A549 (cell line): ENCODE results near the gene THEMIS2.

ENCODE experiments used
- CBX2 ChIP-seq: fragments of 200-600 bp; sonication (generic); IDR thresholded peaks from 2 replicates; pipeline ENCODE4 v1.6.1; 2016; ENCODE audit warnings: low read depth, mild to moderate bottlenecking, borderline replicate concordance
- CEBPB ChIP-seq, 2 experiments: fragments of >200 bp in 1 of 2; sonication (Bioruptor Twin) in 1 of 2; formaldehyde crosslinking in 1 of 2; IDR thresholded peaks; 2 replicates each; pipeline ENCODE4 v1.6.1; 2012 to 2016
- EP300 ChIP-seq, 2 experiments: fragments of >200 bp; sonication (Bioruptor Twin); formaldehyde crosslinking; IDR thresholded peaks; 2 replicates in 1 of 2; 3 replicates in 1 of 2; pipeline ENCODE4 v1.6.1; 2016 to 2017
- JUNB ChIP-seq: fragments of >200 bp; sonication (Bioruptor Twin); formaldehyde crosslinking; IDR thresholded peaks from 2 replicates; pipeline ENCODE4 v1.6.1; 2016
- NFE2L2 ChIP-seq: fragments of 150-350 bp; conservative IDR thresholded peaks from 2 replicates; pipeline ENCODE4 v1.6.1; 2014; ENCODE audit warnings: low read length
- POLR2A ChIP-seq: IDR thresholded peaks from 2 replicates; pipeline ENCODE4 v1.6.1; 2012; ENCODE audit warnings: mild to moderate bottlenecking, low read length
- POLR2AphosphoS2 ChIP-seq: conservative IDR thresholded peaks from 2 replicates; pipeline ENCODE4 v1.6.1; 2012; ENCODE audit warnings: low read length, improper control_type of control experiment, inconsistent platforms
- RAD21 ChIP-seq, 2 experiments: fragments of >200 bp in 1 of 2; sonication (Bioruptor Twin) in 1 of 2; formaldehyde crosslinking in 1 of 2; IDR thresholded peaks in 1 of 2; conservative IDR thresholded peaks in 1 of 2; 2 replicates in 1 of 2; 3 replicates in 1 of 2; pipeline ENCODE4 v1.6.1; 2012 to 2018; ENCODE audit warnings: inconsistent platforms in 1 of 2
- RCOR1 ChIP-seq: fragments of 150-350 bp; IDR thresholded peaks from 2 replicates; pipeline ENCODE4 v1.6.1; 2014; ENCODE audit warnings: antibody characterized with exemption, low read length, low read depth
- SMC3 ChIP-seq: fragments of >200 bp; sonication (Bioruptor Twin); formaldehyde crosslinking; IDR thresholded peaks from 3 replicates; pipeline ENCODE4 v1.6.1; 2018; ENCODE audit warnings: inconsistent platforms
- ZC3H11A ChIP-seq: fragments of 450-650 bp; IDR thresholded peaks from 2 replicates; pipeline ENCODE4 v1.6.1; 2014; ENCODE audit warnings: antibody characterized with exemption, mild to moderate bottlenecking
- TF ChIP-seq, protein P1 (sequence below): fragments of >200 bp; sonication (Bioruptor Twin); formaldehyde crosslinking; IDR thresholded peaks from 3 replicates; pipeline ENCODE4 v1.5.1; 2016
- TF ChIP-seq, protein P2 (sequence below): fragments of 200-600 bp; sonication (generic); IDR thresholded peaks from 2 replicates; pipeline ENCODE4 v1.6.1; 2016; ENCODE audit warnings: antibody characterized with exemption, mild to moderate bottlenecking, moderate library complexity

DNA sequence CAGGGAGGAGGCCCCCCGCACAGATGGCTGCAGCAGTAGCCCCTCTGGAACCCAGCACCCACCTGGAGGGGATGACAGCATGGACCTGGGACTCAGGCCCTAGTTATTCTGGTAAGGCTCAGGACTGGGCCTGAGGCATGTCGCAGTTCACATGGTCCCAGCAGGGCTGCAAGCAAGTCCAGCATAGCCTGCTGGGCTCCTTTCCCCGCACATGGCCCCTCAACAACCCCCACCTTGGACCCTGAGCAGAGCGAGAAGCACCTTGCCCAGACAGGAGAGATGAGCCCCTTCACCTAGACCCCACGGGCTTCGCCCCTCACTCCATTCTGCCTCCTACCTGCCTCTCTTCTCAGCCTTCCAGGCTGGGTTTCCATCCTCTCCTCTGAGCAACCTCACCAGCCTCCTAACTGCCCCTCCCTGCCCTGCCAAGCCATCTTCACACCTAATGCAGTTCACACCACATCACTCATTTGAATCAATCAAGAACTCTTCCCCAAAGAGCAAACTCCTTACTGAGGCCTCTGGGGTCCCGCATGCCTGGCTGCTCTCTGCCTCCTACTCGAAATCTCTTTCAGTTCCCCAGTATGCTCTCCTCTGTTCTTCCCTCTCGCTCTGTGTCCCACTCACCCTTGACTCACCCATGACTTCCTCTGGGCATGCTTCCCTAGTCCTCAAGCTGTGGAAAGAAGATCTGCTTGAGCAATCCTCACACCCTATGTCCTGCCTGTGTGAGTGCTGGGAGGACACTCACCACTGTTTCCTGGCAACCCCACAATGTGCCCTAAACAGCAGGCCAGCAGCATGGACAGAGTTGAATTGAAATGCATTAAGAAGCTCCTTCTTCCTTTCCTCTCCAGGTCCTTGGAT is 9.4 kb upstream of the THEMIS2 start:
- TF ChIP-seq SMC3 (no peak), POLR2A (no peak), ZC3H11A (no peak), EP300 (IDR thresholded peaks at IDR 0.05) (no peak), RCOR1 (no peak), JUNB (no peak), NFE2L2 (no peak), POLR2AphosphoS2 (no peak), CEBPB (IDR thresholded peaks at IDR 0.05) (no peak), RAD21 (conservative IDR thresholded peaks at IDR 0.05 in 1 of 2, IDR thresholded peaks at IDR 0.05 in 1 of 2) (no peak), CBX2 (no peak)
- TF ChIP-seq, protein P1, sequence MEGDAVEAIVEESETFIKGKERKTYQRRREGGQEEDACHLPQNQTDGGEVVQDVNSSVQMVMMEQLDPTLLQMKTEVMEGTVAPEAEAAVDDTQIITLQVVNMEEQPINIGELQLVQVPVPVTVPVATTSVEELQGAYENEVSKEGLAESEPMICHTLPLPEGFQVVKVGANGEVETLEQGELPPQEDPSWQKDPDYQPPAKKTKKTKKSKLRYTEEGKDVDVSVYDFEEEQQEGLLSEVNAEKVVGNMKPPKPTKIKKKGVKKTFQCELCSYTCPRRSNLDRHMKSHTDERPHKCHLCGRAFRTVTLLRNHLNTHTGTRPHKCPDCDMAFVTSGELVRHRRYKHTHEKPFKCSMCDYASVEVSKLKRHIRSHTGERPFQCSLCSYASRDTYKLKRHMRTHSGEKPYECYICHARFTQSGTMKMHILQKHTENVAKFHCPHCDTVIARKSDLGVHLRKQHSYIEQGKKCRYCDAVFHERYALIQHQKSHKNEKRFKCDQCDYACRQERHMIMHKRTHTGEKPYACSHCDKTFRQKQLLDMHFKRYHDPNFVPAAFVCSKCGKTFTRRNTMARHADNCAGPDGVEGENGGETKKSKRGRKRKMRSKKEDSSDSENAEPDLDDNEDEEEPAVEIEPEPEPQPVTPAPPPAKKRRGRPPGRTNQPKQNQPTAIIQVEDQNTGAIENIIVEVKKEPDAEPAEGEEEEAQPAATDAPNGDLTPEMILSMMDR, result no peak
- TF ChIP-seq, protein P2, sequence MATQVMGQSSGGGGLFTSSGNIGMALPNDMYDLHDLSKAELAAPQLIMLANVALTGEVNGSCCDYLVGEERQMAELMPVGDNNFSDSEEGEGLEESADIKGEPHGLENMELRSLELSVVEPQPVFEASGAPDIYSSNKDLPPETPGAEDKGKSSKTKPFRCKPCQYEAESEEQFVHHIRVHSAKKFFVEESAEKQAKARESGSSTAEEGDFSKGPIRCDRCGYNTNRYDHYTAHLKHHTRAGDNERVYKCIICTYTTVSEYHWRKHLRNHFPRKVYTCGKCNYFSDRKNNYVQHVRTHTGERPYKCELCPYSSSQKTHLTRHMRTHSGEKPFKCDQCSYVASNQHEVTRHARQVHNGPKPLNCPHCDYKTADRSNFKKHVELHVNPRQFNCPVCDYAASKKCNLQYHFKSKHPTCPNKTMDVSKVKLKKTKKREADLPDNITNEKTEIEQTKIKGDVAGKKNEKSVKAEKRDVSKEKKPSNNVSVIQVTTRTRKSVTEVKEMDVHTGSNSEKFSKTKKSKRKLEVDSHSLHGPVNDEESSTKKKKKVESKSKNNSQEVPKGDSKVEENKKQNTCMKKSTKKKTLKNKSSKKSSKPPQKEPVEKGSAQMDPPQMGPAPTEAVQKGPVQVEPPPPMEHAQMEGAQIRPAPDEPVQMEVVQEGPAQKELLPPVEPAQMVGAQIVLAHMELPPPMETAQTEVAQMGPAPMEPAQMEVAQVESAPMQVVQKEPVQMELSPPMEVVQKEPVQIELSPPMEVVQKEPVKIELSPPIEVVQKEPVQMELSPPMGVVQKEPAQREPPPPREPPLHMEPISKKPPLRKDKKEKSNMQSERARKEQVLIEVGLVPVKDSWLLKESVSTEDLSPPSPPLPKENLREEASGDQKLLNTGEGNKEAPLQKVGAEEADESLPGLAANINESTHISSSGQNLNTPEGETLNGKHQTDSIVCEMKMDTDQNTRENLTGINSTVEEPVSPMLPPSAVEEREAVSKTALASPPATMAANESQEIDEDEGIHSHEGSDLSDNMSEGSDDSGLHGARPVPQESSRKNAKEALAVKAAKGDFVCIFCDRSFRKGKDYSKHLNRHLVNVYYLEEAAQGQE, result no peak
